Stomach (tissue), 9 donors: ENCODE results near the gene CCDC51. TPM values are rescaled to one million over a fixed set of nuclear protein-coding genes. Genes with fewer than 3 reads are reported as not detected.

ENCODE experiments used
- DNase-seq, 2 donors: peaks; one replicate each; pipeline versions ENCODE4 v3.0.0 to v3.0.0-alpha.2; 2013 to 2019
- H3K27ac ChIP-seq, 5 donors: fragments of 200-600 bp in 4 of 5; sonication (generic) in 4 of 5; one replicate each; pipeline ENCODE4 v1.5.1; 2013 to 2019; ENCODE audit warnings: mild to moderate bottlenecking in 1 of 5, moderate library complexity in 1 of 5
- H3K27me3 ChIP-seq, 3 donors: fragments of 200-600 bp; sonication (generic); one replicate each; pipeline ENCODE4 v1.5.1; 2017 to 2019; ENCODE audit warnings: mixed run types in 1 of 3
- H3K36me3 ChIP-seq, 4 donors: fragments of 200-600 bp; sonication (generic); 1 replicate in 3 of 4; 2 replicates in 1 of 4; pipeline ENCODE4 v1.5.1; 2016 to 2019
- H3K4me1 ChIP-seq, 4 donors: fragments of 200-600 bp; sonication (generic); one replicate each; pipeline ENCODE4 v1.5.1; 2016 to 2019
- H3K4me3 ChIP-seq, 4 donors: fragments of 200-600 bp; sonication (generic) in 3 of 4; one replicate each; pipeline ENCODE4 v1.5.1; 2016 to 2019; ENCODE audit warnings: mild to moderate bottlenecking in 1 of 4
- H3K9me3 ChIP-seq, 4 donors: fragments of 200-600 bp; sonication (generic); one replicate each; pipeline ENCODE4 v1.5.1; 2016 to 2019
- EP300 ChIP-seq: sonication (generic); formaldehyde crosslinking; IDR thresholded peaks from one replicate; pipeline ENCODE4 v1.6.1; 2017; ENCODE audit warnings: antibody characterized with exemption
- POLR2A ChIP-seq, 4 donors: fragments of 450-650 bp; IDR thresholded peaks; one replicate each; pipeline ENCODE4 v1.6.1; 2016; ENCODE audit warnings: antibody characterized with exemption in 4 of 4, control low read depth in 2 of 4, mild to moderate bottlenecking in 1 of 4, moderate library complexity in 1 of 4
- POLR2AphosphoS5 ChIP-seq, 3 donors: sonication (generic); formaldehyde crosslinking; IDR thresholded peaks; one replicate each; pipeline ENCODE4 v1.6.1; 2016; ENCODE audit warnings: antibody characterized with exemption in 3 of 3
- WGBS, 5 donors: extraction: QIAGEN DNeasy Blood & Tissue Kit in 3 of 5; methylation state at CpG; one replicate each; pipeline versions ENCODE4 v1.1.5 to v1.1.7; 2013 to 2018; 5-methylcytosine and 5-hydroxymethylcytosine counted together
- intact Hi-C: fragments of 100-400 bp; cut with DNase I; formaldehyde crosslinking; loops from one replicate; pipeline ENCODE4 v1.15.1; 2023; ENCODE audit warnings: low total_unique reads
- polyA plus RNA-seq, 3 donors: library from polyadenylated mRNA; stranded (reverse); fragments of 200-250 nt; gene quantifications; one replicate each; pipeline ENCODE4 v1.2.3, GENCODE V29; 2013
- total RNA-seq, 5 donors: library from RNA; depleted of rRNA; stranded (reverse); fragments of >200 nt; gene quantifications; one replicate each; pipeline versions ENCODE4 v1.1.0 to v1.2.3, GENCODE V29; 2014 to 2016
- TF ChIP-seq, protein P1 (sequence below), 7 experiments: fragments of 450-650 bp in 4 of 7; fragments of 200-600 bp in 3 of 7; sonication (generic) in 3 of 7; IDR thresholded peaks; one replicate each; pipeline ENCODE4 v1.5.1; 2016 to 2019; ENCODE audit warnings: antibody characterized with exemption in 7 of 7, control low read depth in 2 of 7, mild to moderate bottlenecking in 1 of 7
- donor health status: healthy with polysubstance abuse.
- donor health status: Bipolar disorder and iron deficiency.
- donor health status: healthy.

The CCDC51 gene
- total and polyA plus RNA-seq, 8 donors, result 1.8 to 12.5 (median 8.3) TPM

DNA sequence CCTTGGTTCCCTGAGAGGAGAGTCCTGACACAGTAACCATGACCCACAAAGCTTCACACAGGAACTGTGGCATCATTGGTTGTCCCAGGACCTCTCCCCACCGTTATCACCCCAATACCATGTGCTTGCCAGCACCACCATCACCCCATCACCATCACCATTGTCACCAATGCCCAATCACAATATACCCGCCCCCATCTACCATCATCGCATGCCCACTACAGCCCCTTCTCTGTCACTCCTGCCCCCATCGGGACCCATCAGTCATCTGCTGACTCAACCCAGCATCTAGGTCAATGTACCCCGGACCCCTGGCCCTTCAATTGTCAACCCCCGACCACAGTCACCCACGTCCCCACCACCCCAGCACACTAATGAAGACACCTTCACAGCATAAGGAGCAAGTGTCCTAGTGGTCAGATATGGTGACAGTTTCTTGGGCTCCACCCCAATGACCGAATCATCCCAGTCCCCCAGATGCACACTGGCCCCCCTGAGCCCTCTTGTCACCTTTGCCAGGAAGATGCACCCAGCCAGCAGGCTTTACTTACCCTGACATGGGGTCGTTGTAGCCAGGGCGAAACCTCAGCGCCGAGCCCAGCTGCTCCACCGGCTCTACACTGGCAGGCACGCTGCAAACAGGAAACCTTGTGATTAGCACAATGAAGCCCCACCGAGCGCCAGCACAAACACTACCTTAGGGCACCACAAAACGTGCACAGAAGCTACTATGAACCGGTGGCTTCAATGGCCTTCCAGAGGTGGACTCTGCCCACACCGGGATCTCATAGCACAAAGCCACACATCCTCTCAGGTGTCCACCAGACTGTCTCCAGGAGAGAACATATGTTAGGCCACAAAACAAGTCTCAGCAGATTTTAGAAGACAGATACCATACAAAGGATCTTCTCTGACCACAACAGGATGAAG lies 39.0 kb upstream of the CCDC51 start:
- TF ChIP-seq EP300, result no peak
- TF ChIP-seq POLR2A (IDR thresholded peaks at IDR 0.05), result no peak
- no peak for TF ChIP-seq POLR2AphosphoS5 (IDR thresholded peaks at IDR 0.05)
- TF ChIP-seq, protein P1, sequence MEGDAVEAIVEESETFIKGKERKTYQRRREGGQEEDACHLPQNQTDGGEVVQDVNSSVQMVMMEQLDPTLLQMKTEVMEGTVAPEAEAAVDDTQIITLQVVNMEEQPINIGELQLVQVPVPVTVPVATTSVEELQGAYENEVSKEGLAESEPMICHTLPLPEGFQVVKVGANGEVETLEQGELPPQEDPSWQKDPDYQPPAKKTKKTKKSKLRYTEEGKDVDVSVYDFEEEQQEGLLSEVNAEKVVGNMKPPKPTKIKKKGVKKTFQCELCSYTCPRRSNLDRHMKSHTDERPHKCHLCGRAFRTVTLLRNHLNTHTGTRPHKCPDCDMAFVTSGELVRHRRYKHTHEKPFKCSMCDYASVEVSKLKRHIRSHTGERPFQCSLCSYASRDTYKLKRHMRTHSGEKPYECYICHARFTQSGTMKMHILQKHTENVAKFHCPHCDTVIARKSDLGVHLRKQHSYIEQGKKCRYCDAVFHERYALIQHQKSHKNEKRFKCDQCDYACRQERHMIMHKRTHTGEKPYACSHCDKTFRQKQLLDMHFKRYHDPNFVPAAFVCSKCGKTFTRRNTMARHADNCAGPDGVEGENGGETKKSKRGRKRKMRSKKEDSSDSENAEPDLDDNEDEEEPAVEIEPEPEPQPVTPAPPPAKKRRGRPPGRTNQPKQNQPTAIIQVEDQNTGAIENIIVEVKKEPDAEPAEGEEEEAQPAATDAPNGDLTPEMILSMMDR (IDR thresholded peaks at IDR 0.05), result no peak
- Histone ChIP-seq H3K36me3 (peaks cover 0 to 43% (median 28%) of the 10 kb centered on the region in 4 donors), H3K4me3 (peak overlapping the region in 1 of 4 donors; percentile 16), H3K4me1 (no peaks in the 10 kb centered on the region), H3K27me3 (no peaks in the 10 kb centered on the region), H3K9me3 (no peaks in the 10 kb centered on the region), H3K27ac (peak overlapping the region; percentile 12 to 60 (median 36))
- DNase-seq, result peak in 1 of 2 donors; percentile 38
- 67 to 83% (median 79%) methylated on average over 12 to 19 of the region's 19 CpGs for WGBS, 5 donors
- intact Hi-C loops, result no loop called here

DNA sequence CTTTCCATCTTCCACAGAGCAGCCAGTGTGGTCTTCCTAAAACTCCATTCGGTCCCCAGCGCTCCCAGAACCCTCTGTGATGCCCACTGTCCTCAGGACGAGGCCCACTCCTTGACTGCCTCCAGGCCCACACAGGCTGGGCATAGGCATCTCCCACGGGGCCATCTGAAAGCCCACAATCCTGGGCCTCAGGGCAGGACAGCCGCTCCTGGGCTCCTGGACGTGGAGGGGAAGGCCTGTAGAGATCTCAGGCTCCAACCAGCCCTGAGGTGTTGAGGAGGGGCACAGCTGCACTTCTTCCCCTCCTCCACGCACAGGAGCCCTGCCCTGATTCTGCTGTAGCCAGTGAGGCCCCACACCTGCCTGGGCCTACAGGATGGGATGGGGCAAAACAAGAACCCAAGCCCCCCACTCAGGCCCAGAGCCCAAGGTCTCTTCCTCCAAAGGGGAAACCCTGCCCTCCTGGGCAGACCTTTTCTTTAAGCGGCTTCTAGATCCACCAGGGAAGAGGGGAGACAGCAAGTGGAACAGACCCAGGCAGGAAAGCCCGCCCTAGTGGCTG lies 38.1 kb upstream of the CCDC51 start:
- H3K27me3 ChIP-seq, result no peaks in the 10 kb centered on the region
- DNase-seq, result no peak
- intact Hi-C loops, result no loop called here
- peaks cover 0 to 43% (median 28%) of the 10 kb centered on the region in 4 donors for H3K36me3 ChIP-seq
- H3K4me1 ChIP-seq, result peaks cover 5 to 8% (median 7%) of the 10 kb centered on the region in 4 donors
- H3K4me3 ChIP-seq, result no peak overlapping the region
- no peak for TF ChIP-seq EP300
- no peak for TF ChIP-seq POLR2AphosphoS5 (IDR thresholded peaks at IDR 0.05)
- TF ChIP-seq, protein P1 (IDR thresholded peaks at IDR 0.05), result no peak
- no peak for TF ChIP-seq POLR2A (IDR thresholded peaks at IDR 0.05)
- no peaks in the 10 kb centered on the region for H3K9me3 ChIP-seq
- peak overlapping the region in 3 of 5 donors; percentile 29 to 60 (median 36) for H3K27ac ChIP-seq
- WGBS, 5 donors, result 78 to 89% (median 87%) methylated on average over 9 of the region's 9 CpGs

DNA sequence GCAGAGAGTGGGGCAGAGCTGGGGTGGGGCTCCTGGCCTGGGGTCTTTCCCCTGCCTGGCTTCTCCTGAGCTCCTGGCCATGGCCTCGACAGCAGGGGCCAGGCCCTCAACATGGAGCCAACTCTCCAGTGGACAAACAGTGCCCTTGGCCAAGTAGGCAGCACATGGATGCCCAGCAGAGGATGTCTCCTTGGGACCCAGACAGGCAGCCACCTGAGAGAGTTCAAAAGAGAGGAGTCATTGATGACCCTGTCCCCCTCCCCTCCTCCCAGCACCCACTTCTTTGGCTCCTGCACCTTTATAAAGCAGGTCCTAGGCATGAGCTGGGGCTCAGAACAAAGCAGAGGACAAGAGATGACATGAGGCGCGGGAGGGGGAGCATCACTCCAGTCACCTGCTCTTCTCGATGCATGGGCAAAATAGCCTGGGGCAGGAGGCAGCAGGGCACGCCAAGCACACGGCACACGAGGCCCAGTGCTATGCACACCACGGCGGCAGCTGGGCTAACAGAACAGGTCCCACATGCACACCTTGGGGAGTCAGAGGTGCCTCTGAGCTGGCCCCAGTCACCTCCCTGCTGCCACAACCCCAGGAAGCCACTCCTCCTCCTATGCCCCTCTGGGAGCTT lies 36.6 kb upstream of the CCDC51 start:
- 78 to 92% (median 84%) methylated on average over 9 of the region's 9 CpGs for WGBS, 5 donors
- Histone ChIP-seq H3K27ac (no peak overlapping the region), H3K27me3 (no peaks in the 10 kb centered on the region), H3K9me3 (no peaks in the 10 kb centered on the region), H3K4me1 (peaks cover 13 to 19% (median 17%) of the 10 kb centered on the region in 4 donors), H3K4me3 (no peak overlapping the region), H3K36me3 (peaks cover 0 to 43% (median 28%) of the 10 kb centered on the region in 4 donors)
- DNase-seq, result no peak
- intact Hi-C loops, result no loop called here
- no peak for TF ChIP-seq POLR2A (IDR thresholded peaks at IDR 0.05)
- TF ChIP-seq EP300, result no peak
- no peak for TF ChIP-seq POLR2AphosphoS5 (IDR thresholded peaks at IDR 0.05)
- TF ChIP-seq, protein P1 (IDR thresholded peaks at IDR 0.05), result no peak

DNA sequence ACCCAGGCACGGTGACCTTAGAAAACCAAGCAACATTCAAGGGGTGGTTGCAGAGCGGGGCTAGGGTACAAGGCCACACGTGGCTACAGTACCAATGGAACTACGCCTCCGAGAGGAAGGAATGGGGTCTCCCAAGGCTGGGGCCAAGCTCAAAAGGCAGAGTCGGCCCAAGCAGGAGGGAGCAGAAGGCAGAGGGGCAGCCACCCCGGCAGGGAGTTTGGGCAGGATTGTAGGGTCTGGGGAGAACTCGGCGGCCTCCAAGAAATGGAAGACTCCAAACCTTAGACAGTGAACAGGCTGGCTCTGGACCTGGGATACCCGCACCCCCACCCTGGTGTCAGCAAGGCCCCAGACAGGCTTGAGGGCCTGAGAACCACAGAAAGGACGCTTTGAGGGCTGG lies 35.3 kb upstream of the CCDC51 start:
- WGBS, 5 donors, result 77 to 88% (median 85%) methylated on average over 11 of the region's 11 CpGs
- intact Hi-C loops, result no loop called here
- Histone ChIP-seq H3K36me3 (peaks cover 0 to 44% (median 28%) of the 10 kb centered on the region in 4 donors), H3K4me3 (no peak overlapping the region), H3K9me3 (no peaks in the 10 kb centered on the region), H3K4me1 (peaks cover 17 to 32% (median 31%) of the 10 kb centered on the region in 4 donors), H3K27ac (peak overlapping the region in 1 of 5 donors; percentile 46), H3K27me3 (no peaks in the 10 kb centered on the region)
- DNase-seq, result no peak
- TF ChIP-seq, protein P1 (IDR thresholded peaks at IDR 0.05), result no peak
